GM19395 (cell line): ENCODE results near the gene FBXO31.
A peak's percentile ranks its signal among the peaks of the same experiment; 100 is the strongest.
"Not testable (repeated sequence)": the region's sequence is repeated elsewhere in the genome, so short reads cannot be mapped to it uniquely, and the experiment has no call there.

Source experiments
- ATAC-seq: cut with Tn5 transposase; IDR thresholded peaks from one replicate; pipeline ENCODE4 v1.9.1; 2021; ENCODE audit warnings: mild to moderate bottlenecking, moderate library complexity; ENCODE audit not compliant: unreplicated experiment

FBXO31 gene

GRCh38 chr16:87387942-87388817 is 4.6 kb upstream of the FBXO31 start:
- peak; percentile 63 for ATAC-seq

- ATAC-seq, result not testable (repeated sequence)
These were observed 1.2 kb upstream of the FBXO31 start for GRCh38 chr16:87384875-87385167.

GRCh38 chr16:87384162-87384874 is 742 bp upstream of the FBXO31 start:
- ATAC-seq, result peak; percentile 36

GRCh38 chr16:87382023-87382785 is 1.4 kb downstream of the FBXO31 start:
- ATAC-seq, result no peak

- ATAC-seq, result no peak
These were observed 2.7 kb downstream of the FBXO31 start for GRCh38 chr16:87380881-87381280.

- ATAC-seq, result no peak
These were observed 3.2 kb downstream of the FBXO31 start for GRCh38 chr16:87380403-87380802.

- not testable (repeated sequence) for ATAC-seq
These were observed 4.2 kb downstream of the FBXO31 start for GRCh38 chr16:87379312-87379752.

GRCh38 chr16:87376660-87377059 is 6.9 kb downstream of the FBXO31 start:
- ATAC-seq, result no peak

- ATAC-seq, result no peak
These were observed 8.0 kb downstream of the FBXO31 start for GRCh38 chr16:87375426-87376135.

- ATAC-seq, result no peak
These were observed 9.3 kb downstream of the FBXO31 start for GRCh38 chr16:87374313-87374712.

GRCh38 chr16:87372305-87372704 is 11.3 kb downstream of the FBXO31 start:
- no peak for ATAC-seq

- no peak for ATAC-seq
These were observed 12.2 kb downstream of the FBXO31 start for GRCh38 chr16:87371261-87371866.

GRCh38 chr16:87369796-87370719 is 13.5 kb downstream of the FBXO31 start:
- no peak for ATAC-seq

GRCh38 chr16:87369117-87369765 is 14.3 kb downstream of the FBXO31 start:
- ATAC-seq, result no peak

- no peak for ATAC-seq
These were observed 15.4 kb downstream of the FBXO31 start for GRCh38 chr16:87368029-87368770.

GRCh38 chr16:87367529-87367928 is 16.0 kb downstream of the FBXO31 start:
- no peak for ATAC-seq

GRCh38 chr16:87366930-87367329 is 16.6 kb downstream of the FBXO31 start:
- no peak for ATAC-seq

- no peak for ATAC-seq
These were observed 17.3 kb downstream of the FBXO31 start for GRCh38 chr16:87366288-87366687.
